Peyer's patch (tissue), 4 donors: Measurements from ENCODE around the gene WDR87. TPM values are rescaled to one million over a fixed set of nuclear protein-coding genes. Genes with fewer than 3 reads are reported as not detected.
"Not testable (repeated sequence)": the region's sequence is repeated elsewhere in the genome, so short reads cannot be mapped to it uniquely, and the experiment has no call there.

ENCODE experiments used
- DNase-seq, 3 donors: peaks; one replicate each; pipeline ENCODE4 v3.0.0-alpha.2; 2017 to 2019
- H3K27ac ChIP-seq, 4 donors: fragments of 200-600 bp; sonication (generic); one replicate each; pipeline ENCODE4 v1.5.1; 2016 to 2019
- H3K27me3 ChIP-seq, 2 donors: fragments of 200-600 bp; sonication (generic); one replicate each; pipeline ENCODE4 v1.5.1; 2019
- H3K36me3 ChIP-seq, 3 donors: fragments of 200-600 bp; sonication (generic); one replicate each; pipeline ENCODE4 v1.5.1; 2016 to 2019
- H3K4me1 ChIP-seq, 4 donors: fragments of 200-600 bp; sonication (generic); one replicate each; pipeline ENCODE4 v1.5.1; 2016 to 2019
- H3K4me3 ChIP-seq, 4 donors: fragments of 200-600 bp; sonication (generic); 1 replicate in 3 of 4; 2 replicates in 1 of 4; pipeline ENCODE4 v1.5.1; 2016 to 2019; ENCODE audit warnings: mild to moderate bottlenecking in 1 of 4
- H3K9me3 ChIP-seq, 4 donors: fragments of 200-600 bp; sonication (generic); one replicate each; pipeline ENCODE4 v1.5.1; 2016 to 2019; ENCODE audit warnings: mild to moderate bottlenecking in 1 of 4
- POLR2A ChIP-seq, 2 donors: fragments of 450-650 bp; IDR thresholded peaks; one replicate each; pipeline ENCODE4 v1.5.1; 2017; ENCODE audit warnings: antibody characterized with exemption in 2 of 2, mild to moderate bottlenecking in 2 of 2, moderate library complexity in 2 of 2
- total RNA-seq, 4 donors: library from RNA; depleted of rRNA; stranded (reverse); fragments of >200 nt; gene quantifications; one replicate each; pipeline ENCODE4 v1.1.0, GENCODE V29; 2016
- TF ChIP-seq, protein P1 (sequence below), 6 experiments: fragments of 450-650 bp in 4 of 6; fragments of 200-600 bp in 2 of 6; sonication (generic) in 1 of 6; IDR thresholded peaks; one replicate each; pipeline ENCODE4 v1.5.1; 2017 to 2019; ENCODE audit warnings: antibody characterized with exemption in 6 of 6, mild to moderate bottlenecking in 3 of 6, moderate library complexity in 1 of 6

Gene WDR87
- total RNA-seq, 4 donors from 2014 or later, result not detected

DNA sequence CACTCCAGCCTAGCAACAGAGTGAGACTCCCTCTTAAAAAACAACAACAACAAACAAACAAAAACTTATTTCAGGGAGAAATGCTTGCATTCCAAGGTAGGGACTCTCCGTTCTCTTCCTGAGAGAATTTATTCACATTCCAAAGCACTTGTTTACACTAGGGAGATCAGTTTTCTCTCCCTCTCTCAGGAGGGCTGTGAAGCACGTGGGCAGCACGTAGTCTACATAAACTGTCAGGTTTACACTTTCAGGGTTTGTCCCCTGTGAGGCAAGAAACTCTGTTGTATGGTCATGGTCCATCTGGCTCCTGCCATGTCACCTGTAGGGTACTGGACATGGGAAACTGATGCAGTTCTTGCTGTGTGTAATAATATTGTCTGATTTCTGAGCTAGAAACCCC is 31.6 kb downstream of the WDR87 start:
- H3K36me3 ChIP-seq, result no peaks in the 10 kb centered on the region
- no peaks in the 10 kb centered on the region for H3K4me1 ChIP-seq
- H3K27me3 ChIP-seq, result no peaks in the 10 kb centered on the region
- no peak for DNase-seq
- no peak overlapping the region for H3K27ac ChIP-seq
- no peaks in the 10 kb centered on the region for H3K9me3 ChIP-seq
- H3K4me3 ChIP-seq, result no peak overlapping the region
- TF ChIP-seq POLR2A (IDR thresholded peaks at IDR 0.05), result no peak
- TF ChIP-seq, protein P1, sequence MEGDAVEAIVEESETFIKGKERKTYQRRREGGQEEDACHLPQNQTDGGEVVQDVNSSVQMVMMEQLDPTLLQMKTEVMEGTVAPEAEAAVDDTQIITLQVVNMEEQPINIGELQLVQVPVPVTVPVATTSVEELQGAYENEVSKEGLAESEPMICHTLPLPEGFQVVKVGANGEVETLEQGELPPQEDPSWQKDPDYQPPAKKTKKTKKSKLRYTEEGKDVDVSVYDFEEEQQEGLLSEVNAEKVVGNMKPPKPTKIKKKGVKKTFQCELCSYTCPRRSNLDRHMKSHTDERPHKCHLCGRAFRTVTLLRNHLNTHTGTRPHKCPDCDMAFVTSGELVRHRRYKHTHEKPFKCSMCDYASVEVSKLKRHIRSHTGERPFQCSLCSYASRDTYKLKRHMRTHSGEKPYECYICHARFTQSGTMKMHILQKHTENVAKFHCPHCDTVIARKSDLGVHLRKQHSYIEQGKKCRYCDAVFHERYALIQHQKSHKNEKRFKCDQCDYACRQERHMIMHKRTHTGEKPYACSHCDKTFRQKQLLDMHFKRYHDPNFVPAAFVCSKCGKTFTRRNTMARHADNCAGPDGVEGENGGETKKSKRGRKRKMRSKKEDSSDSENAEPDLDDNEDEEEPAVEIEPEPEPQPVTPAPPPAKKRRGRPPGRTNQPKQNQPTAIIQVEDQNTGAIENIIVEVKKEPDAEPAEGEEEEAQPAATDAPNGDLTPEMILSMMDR (IDR thresholded peaks at IDR 0.05), result no peak

DNA sequence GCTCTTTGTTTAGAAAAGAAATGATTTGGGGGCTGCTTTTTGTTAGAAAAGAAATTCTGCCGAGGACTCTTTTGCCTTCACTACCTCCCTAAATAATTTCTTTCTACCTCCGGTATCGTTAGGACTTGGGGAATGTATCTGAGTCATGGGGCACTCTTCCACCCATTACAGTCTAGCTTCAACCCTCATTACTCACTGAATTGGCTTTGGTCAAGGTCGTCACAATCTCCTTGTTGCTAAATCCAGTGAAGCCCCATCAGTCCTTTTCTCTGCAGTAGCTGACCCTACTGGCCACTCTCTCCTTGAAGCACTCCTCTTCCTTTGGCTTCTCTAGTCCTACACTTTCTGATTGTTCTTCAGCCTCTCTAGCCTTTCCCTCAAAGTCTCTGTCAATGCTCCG is 34.0 kb downstream of the WDR87 start:
- H3K9me3 ChIP-seq, result no peaks in the 10 kb centered on the region

DNA sequence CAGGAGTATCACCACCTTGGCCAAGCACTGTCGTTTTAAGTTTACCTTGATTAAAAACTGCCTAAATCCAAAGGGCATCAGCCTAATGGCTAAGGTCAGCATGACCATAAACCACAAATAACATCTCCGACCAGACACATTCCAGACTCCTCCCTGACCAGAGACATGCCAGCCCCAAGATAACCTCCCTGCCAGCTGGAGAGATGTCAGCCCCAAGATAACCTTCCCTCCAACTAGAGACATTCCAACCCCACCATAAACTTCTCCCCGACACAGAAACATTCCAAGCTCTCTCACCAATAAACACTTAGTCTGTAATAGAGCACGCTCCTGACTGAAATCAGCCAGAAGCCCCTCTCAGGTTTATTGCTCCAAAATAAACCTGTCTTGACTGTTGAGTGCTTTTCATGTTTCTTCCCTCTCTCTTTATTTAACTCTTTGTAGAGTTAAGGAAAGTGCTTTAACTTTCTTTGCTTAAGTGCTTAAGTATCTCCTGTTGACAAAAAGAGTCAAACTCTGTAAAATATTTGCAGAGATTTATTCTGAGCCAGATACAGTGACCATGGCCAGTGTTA is 36.5 kb downstream of the WDR87 start:
- no peak for DNase-seq
- Histone ChIP-seq H3K36me3 (no peaks in the 10 kb centered on the region), H3K4me1 (no peaks in the 10 kb centered on the region), H3K4me3 (no peak overlapping the region), H3K27me3 (no peaks in the 10 kb centered on the region), H3K9me3 (no peaks in the 10 kb centered on the region), H3K27ac (no peak overlapping the region)
- TF ChIP-seq, protein P1 (IDR thresholded peaks at IDR 0.05), result no peak
- TF ChIP-seq POLR2A (IDR thresholded peaks at IDR 0.05), result no peak

More for the DNA sequence above, 34.0 kb downstream of the WDR87 start:
- H3K27me3 ChIP-seq, result no peaks in the 10 kb centered on the region
- no peak overlapping the region for H3K4me3 ChIP-seq
- no peaks in the 10 kb centered on the region for H3K4me1 ChIP-seq
- no peaks in the 10 kb centered on the region for H3K36me3 ChIP-seq
- no peak overlapping the region for H3K27ac ChIP-seq
- no peak for DNase-seq
- TF ChIP-seq, protein P1 (IDR thresholded peaks at IDR 0.05), result no peak
- TF ChIP-seq POLR2A (IDR thresholded peaks at IDR 0.05), result no peak

DNA sequence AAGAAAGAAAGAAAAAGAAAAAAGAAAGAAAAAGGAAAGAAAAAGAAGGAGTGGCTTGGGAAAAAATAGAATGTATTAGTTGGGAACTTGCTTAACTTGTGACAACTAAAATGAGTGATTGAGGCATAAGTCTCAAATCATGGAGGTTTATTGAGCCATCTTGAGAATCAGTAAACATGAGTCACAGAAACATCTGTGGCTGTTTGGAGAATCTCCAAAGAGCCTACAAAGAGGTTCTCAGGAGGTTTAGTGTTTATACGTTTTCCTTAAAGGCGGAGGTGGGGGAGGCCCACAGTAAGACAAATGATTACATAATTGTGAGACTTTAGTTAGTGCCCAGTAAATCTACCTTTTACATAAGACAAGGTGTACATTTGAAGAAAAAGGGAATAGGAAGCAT is 38.6 kb downstream of the WDR87 start:
- no peak for TF ChIP-seq POLR2A (IDR thresholded peaks at IDR 0.05)
- TF ChIP-seq, protein P1 (IDR thresholded peaks at IDR 0.05), result no peak
- Histone ChIP-seq H3K36me3 (no peaks in the 10 kb centered on the region), H3K4me1 (no peaks in the 10 kb centered on the region), H3K27ac (no peak overlapping the region), H3K9me3 (no peaks in the 10 kb centered on the region), H3K27me3 (no peaks in the 10 kb centered on the region), H3K4me3 (no peak overlapping the region)
- DNase-seq, result no peak

DNA sequence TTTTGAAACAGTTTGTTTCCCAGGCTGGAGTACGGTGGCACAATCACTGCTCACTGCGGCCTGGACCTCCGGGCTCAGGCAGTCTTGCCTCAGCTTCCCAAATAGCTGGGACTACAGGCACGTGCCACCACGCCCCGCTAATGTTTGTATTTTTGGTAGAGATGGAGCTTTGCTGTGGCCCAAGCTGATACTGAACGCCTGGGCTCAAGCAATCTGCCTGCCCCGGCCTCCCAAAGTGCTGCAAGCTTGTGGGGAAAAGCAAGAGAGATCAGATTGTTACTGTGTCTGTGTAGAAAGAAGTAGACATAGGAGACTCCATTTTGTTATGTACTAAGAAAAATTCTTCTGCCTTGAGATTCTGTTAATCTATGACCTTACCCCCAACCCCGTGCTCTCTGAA is 40.5 kb downstream of the WDR87 start:
- H3K27ac ChIP-seq, H3K27me3 ChIP-seq, H3K4me3 ChIP-seq, H3K4me1 ChIP-seq, H3K9me3 ChIP-seq, H3K36me3 ChIP-seq, DNase-seq: not testable (repeated sequence)

DNA sequence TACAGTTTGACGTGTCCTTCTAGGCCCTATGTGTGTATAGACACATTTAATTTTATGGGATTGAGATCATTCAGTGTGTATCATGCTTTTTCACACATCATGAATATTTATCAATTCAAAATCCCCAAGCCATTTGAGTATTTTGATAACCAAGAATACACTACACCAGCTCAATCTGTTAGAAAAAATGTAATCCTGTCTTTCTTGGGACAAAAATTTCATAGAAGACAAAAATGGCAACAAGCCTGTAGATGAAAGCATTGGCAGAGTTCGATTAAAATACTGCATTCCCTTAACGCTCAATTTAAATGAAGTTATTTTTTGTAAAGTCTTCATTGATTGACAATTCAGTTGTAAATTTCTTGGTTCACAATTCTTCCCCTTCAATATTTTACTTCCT is 41.9 kb downstream of the WDR87 start:
- H3K4me1 ChIP-seq, result no peaks in the 10 kb centered on the region
- no peak for DNase-seq
- no peaks in the 10 kb centered on the region for H3K36me3 ChIP-seq
- no peak overlapping the region for H3K27ac ChIP-seq
- TF ChIP-seq, protein P1 (IDR thresholded peaks at IDR 0.05), result no peak
- no peak for TF ChIP-seq POLR2A (IDR thresholded peaks at IDR 0.05)
- no peaks in the 10 kb centered on the region for H3K9me3 ChIP-seq
- H3K4me3 ChIP-seq, result no peak overlapping the region
- H3K27me3 ChIP-seq, result no peaks in the 10 kb centered on the region
